K562 (cell line): ENCODE data around the gene AP4S1. TPM values are rescaled to one million over a fixed set of nuclear protein-coding genes. Genes with fewer than 3 reads are reported as not detected.

Experiments used
- ATAC-seq: fragments of 200-7000 bp; cut with Tn5 transposase; 3 replicates; pipeline ENCODE4 v1.9.1; 2020; ENCODE audit warnings: moderate library complexity
- BruUV-seq: library from RNA; stranded (reverse); fragments of 400-500 nt; replicated peaks from 2 replicates; lab custom pipeline; 2021; lab: Mats Ljungman, UMichigan
- CTCF ChIA-PET: fragments of 300-600 bp; formaldehyde crosslinking; extraction: SDS; loops from one replicate; lab custom pipeline; 2021; ENCODE audit warnings: low intra/inter-chr PET ratio; lab: Yijun Ruan, JAX
- POLR2A ChIA-PET: fragments of 300-600, 350-650 bp; sonication (Branson Sonifier 250); formaldehyde crosslinking; extraction: SDS; loops from one replicate; lab custom pipeline; 2021; ENCODE audit warnings: antibody characterized with exemption, inconsistent platforms; lab: Yijun Ruan, JAX
- DNase-seq, 4 experiments: peaks; one replicate each; pipeline versions ENCODE4 v3.0.0 to v3.0.0-alpha.2; 2011 to 2018; ENCODE audit warnings: low spot score in 3 of 4, mixed read lengths in 3 of 4; ENCODE audit errors: extremely low read depth in 1 of 4
- FAIRE-seq: peaks from 2 replicates; lab custom pipeline; 2011; peaks lifted over from hg19 to GRCh38; lab: Jason Lieb, UNC
- H2AFZ ChIP-seq: 2 replicates; pipeline ENCODE4 v1.6.0; 2011; ENCODE audit warnings: low read depth, low read length, control low read depth, inconsistent platforms
- H3K27ac ChIP-seq: fragments of 200-600 bp; 3 replicates; pipeline ENCODE4 v1.8.0; 2011; ENCODE audit warnings: low read depth, mild to moderate bottlenecking, control low read depth, inconsistent platforms, low read length, moderate library complexity, mixed read lengths; ENCODE audit errors: extremely low read depth
- H3K27me3 ChIP-seq, 2 experiments: fragments of 300-600 bp in 1 of 2; 2 replicates in 1 of 2; 3 replicates in 1 of 2; pipeline versions ENCODE4 v1.6.0 to v1.8.0; 2011; ENCODE audit warnings: inconsistent platforms in 2 of 2, low read length in 2 of 2, mild to moderate bottlenecking in 1 of 2, mixed read lengths in 1 of 2, moderate library complexity in 1 of 2; ENCODE audit not compliant: control insufficient read depth in 2 of 2, insufficient read depth in 2 of 2
- H3K36me3 ChIP-seq: fragments of 300-600 bp; 3 replicates; pipeline ENCODE4 v1.8.0; 2011; ENCODE audit warnings: mild to moderate bottlenecking, low read length, inconsistent platforms; ENCODE audit not compliant: control insufficient read depth, insufficient read depth
- H3K4me1 ChIP-seq, 2 experiments: fragments of 200-600 bp in 1 of 2; replicated peaks in 1 of 2; 2 replicates in 1 of 2; 3 replicates in 1 of 2; pipeline versions ENCODE4 v1.5.1 to v1.8.0; 2011; ENCODE audit warnings: inconsistent platforms in 2 of 2, low read length in 2 of 2, mild to moderate bottlenecking in 1 of 2, mixed read lengths in 1 of 2, moderate library complexity in 1 of 2; ENCODE audit not compliant: control insufficient read depth in 2 of 2, insufficient read depth in 2 of 2
- H3K4me2 ChIP-seq: 2 replicates; pipeline ENCODE4 v1.6.1; 2011; ENCODE audit warnings: low read length, control low read depth, inconsistent platforms, mixed read lengths; ENCODE audit not compliant: insufficient read depth
- H3K4me3 ChIP-seq: fragments of 200-600 bp; sonication (generic), shearing (Covaris generic); 2 replicates; pipeline ENCODE4 v1.5.1; 2016; ENCODE audit warnings: control low read depth, inconsistent platforms
- H3K79me2 ChIP-seq: fragments of 200-600 bp; 3 replicates; pipeline ENCODE4 v1.8.0; 2011; ENCODE audit warnings: low read length, inconsistent platforms; ENCODE audit not compliant: control insufficient read depth, insufficient read depth
- H3K9ac ChIP-seq, 2 experiments: 2 replicates each; pipeline versions ENCODE4 v1.6.0 to v1.6.1; 2011; ENCODE audit warnings: low read depth in 2 of 2, low read length in 2 of 2, control low read depth in 1 of 2, inconsistent platforms in 1 of 2, mild to moderate bottlenecking in 1 of 2, mixed read lengths in 1 of 2; ENCODE audit not compliant: insufficient read depth in 1 of 2
- H3K9me1 ChIP-seq: one replicate; pipeline ENCODE4 v1.6.0; 2011; ENCODE audit warnings: inconsistent platforms, mild to moderate bottlenecking, low read length, moderate library complexity; ENCODE audit not compliant: control insufficient read depth, insufficient read depth
- H3K9me3 ChIP-seq: replicated peaks from 2 replicates; pipeline ENCODE4 v1.5.1; 2011; ENCODE audit warnings: low read depth, low read length, inconsistent platforms; ENCODE audit not compliant: control insufficient read depth, insufficient read depth
- H4K20me1 ChIP-seq: replicated peaks from 2 replicates; pipeline ENCODE4 v1.6.1; 2011; ENCODE audit warnings: low read length, inconsistent platforms, mixed read lengths; ENCODE audit not compliant: control insufficient read depth, insufficient read depth
- CHD2 ChIP-seq: IDR thresholded peaks from 2 replicates; pipeline ENCODE4 v1.6.1; 2011; ENCODE audit warnings: low read depth, low read length
- CREB3 ChIP-seq: fragments of 450-650 bp; conservative IDR thresholded peaks from 2 replicates; pipeline ENCODE4 v1.6.1; 2016; ENCODE audit warnings: missing genetic modification characterization, low read depth, mild to moderate bottlenecking, missing compliant biosample characterization, moderate library complexity
- E2F5 ChIP-seq: sonication (generic); formaldehyde crosslinking; IDR thresholded peaks from 2 replicates; pipeline ENCODE4 v1.8.0; 2022; ENCODE audit warnings: mild to moderate bottlenecking, missing genetic modification reagents
- GTF3C2 ChIP-seq: IDR thresholded peaks from 3 replicates; pipeline ENCODE4 v1.6.1; 2011; ENCODE audit warnings: borderline replicate concordance, mild to moderate bottlenecking, moderate library complexity; ENCODE audit not compliant: insufficient read length; ENCODE audit errors: extremely low read depth
- KDM2B ChIP-seq: fragments of 250-450 bp; sonication (Bioruptor Pico); IDR thresholded peaks from 2 replicates; pipeline ENCODE4 v1.8.0; 2021; ENCODE audit warnings: mild to moderate bottlenecking, moderate library complexity
- ZNF41 ChIP-seq: fragments of 250-450 bp; sonication (Bioruptor Pico); conservative IDR thresholded peaks from 2 replicates; pipeline ENCODE4 v1.4.0; 2020; ENCODE audit warnings: mild to moderate bottlenecking
- WGBS: fragments of 100-300 bp; shearing (Covaris generic); methylation state at CpG from one replicate; pipeline ENCODE4 v1.1.6; 2016; ENCODE audit warnings: low coverage, mixed read lengths; ENCODE audit not compliant: insufficient coverage; ENCODE audit errors: missing lambda C conversion rate; 5-methylcytosine and 5-hydroxymethylcytosine counted together
- in situ Hi-C: fragments of 300-500 bp; cut with MboI; formaldehyde crosslinking; loops from 4 replicates; pipeline ENCODE4 v1.15.0; 2018; ENCODE audit warnings: inconsistent platforms, mixed read lengths
- intact Hi-C: fragments of 100-400 bp; cut with micrococcal nuclease; formaldehyde crosslinking; loops from 2 replicates; pipeline ENCODE4 v1.14.2; 2022
- polyA plus RNA-seq, 8 experiments: library from polyadenylated mRNA; depleted of rRNA in 4 of 8; stranded (reverse) in 5 of 8; unstranded in 3 of 8; fragments of >200 nt; fragmentation: Nextera tagmentation in 2 of 8; fragmentation: Illumina TruSeq in 1 of 8; extraction: Ambion mirVana in 2 of 8; extraction: Trizol in 1 of 8; gene quantifications; 2 replicates each; pipeline versions ENCODE4 v1.2.1 to v1.2.3, GENCODE V29; 2011 to 2014; ENCODE audit warnings: inconsistent platforms in 1 of 8, missing spikeins in 1 of 8
- total RNA-seq, 7 experiments: library from RNA; depleted of rRNA in 6 of 7; stranded (reverse); fragments of >200 nt in 6 of 7; fragmentation: Illumina TruSeq in 2 of 7; extraction: Trizol in 2 of 7; gene quantifications; 2 replicates each; pipeline versions ENCODE4 v1.2.1 to v1.2.3, GENCODE V29; 2011 to 2021; ENCODE audit warnings: low replicate concordance in 1 of 7
- TF ChIP-seq, protein P1 (sequence below), 3 experiments: fragments of 200-800 bp in 1 of 3; fragments of 250-450 bp in 1 of 3; fragments of 450-650 bp in 1 of 3; sonication (Bioruptor Pico) in 1 of 3; sonication (Bioruptor generic) in 1 of 3; formaldehyde crosslinking in 1 of 3; IDR thresholded peaks; 2 replicates each; pipeline versions ENCODE4 v1.6.1 to v1.8.0; 2016 to 2022; ENCODE audit warnings: mild to moderate bottlenecking in 2 of 3, missing genetic modification characterization in 2 of 3, missing compliant biosample characterization in 1 of 3, moderate library complexity in 1 of 3

The AP4S1 gene
- total and polyA plus RNA-seq, 9 of the 15 experiments (the other 6 are each of a cell fraction or from before 2014, with no cell fraction given) = 3.7 to 7.8 (median 5.9) TPM

DNA sequence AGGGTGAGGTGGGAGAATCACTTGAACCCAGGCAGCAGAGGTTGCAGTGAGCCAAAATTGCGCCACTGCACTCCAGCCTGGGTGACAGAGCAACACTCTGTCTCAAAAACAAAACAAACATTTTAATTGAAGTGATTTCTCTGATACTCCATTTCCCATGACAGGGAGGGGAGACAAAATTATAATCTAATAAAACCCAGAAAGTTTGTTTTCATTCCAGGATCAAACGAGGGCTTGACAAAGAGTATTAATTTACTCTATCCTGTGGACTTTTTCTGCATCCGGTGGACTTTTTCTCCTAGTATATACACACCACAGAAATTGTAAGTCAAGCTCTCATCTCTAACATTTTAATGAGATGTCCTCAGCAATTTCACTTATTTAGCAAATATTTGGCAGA, 14.5 kb upstream of the AP4S1 start:
- Histone ChIP-seq H3K4me1 (no peaks in the 10 kb centered on the region), H3K4me3 (no peak overlapping the region), H3K9ac (no peak overlapping the region), H2AFZ (no peak overlapping the region), H3K9me1 (no peaks in the 10 kb centered on the region), H4K20me1 (no peaks in the 10 kb centered on the region), H3K79me2 (peaks cover 97% of the 10 kb centered on the region), H3K9me3 (no peaks in the 10 kb centered on the region), H3K27me3 (no peaks in the 10 kb centered on the region), H3K36me3 (peaks cover 18% of the 10 kb centered on the region; the same call in 2 of the 3 replicates), H3K4me2 (no peak overlapping the region), H3K27ac (no peak overlapping the region)
- FAIRE-seq = no peak
- 76% methylated on average over 3 of the region's 3 CpGs for WGBS
- intact Hi-C loops (no loop called here), in situ Hi-C loops (no loop called here)
- TF ChIP-seq, protein P1, sequence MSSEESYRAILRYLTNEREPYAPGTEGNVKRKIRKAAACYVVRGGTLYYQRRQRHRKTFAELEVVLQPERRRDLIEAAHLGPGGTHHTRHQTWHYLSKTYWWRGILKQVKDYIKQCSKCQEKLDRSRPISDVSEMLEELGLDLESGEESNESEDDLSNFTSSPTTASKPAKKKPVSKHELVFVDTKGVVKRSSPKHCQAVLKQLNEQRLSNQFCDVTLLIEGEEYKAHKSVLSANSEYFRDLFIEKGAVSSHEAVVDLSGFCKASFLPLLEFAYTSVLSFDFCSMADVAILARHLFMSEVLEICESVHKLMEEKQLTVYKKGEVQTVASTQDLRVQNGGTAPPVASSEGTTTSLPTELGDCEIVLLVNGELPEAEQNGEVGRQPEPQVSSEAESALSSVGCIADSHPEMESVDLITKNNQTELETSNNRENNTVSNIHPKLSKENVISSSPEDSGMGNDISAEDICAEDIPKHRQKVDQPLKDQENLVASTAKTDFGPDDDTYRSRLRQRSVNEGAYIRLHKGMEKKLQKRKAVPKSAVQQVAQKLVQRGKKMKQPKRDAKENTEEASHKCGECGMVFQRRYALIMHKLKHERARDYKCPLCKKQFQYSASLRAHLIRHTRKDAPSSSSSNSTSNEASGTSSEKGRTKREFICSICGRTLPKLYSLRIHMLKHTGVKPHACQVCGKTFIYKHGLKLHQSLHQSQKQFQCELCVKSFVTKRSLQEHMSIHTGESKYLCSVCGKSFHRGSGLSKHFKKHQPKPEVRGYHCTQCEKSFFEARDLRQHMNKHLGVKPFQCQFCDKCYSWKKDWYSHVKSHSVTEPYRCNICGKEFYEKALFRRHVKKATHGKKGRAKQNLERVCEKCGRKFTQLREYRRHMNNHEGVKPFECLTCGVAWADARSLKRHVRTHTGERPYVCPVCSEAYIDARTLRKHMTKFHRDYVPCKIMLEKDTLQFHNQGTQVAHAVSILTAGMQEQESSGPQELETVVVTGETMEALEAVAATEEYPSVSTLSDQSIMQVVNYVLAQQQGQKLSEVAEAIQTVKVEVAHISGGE (CRISPR knock-in tag; IDR thresholded peaks at IDR 0.05) = no peak
- TF ChIP-seq ZNF41 (CRISPR knock-in tag) = no peak
- TF ChIP-seq E2F5 (CRISPR knock-in tag) = no peak
- TF ChIP-seq CREB3 (tag) = no peak
- no peak for TF ChIP-seq GTF3C2
- TF ChIP-seq KDM2B = no peak
- TF ChIP-seq CHD2 = no peak
- ChIA-PET CTCF (no interaction called here), POLR2A (interaction anchor here (0.6 to 1.2 kb wide), 3 partner anchors 8 to 15 kb away, joined by 3 to 4 read pairs (median 3); partner anchors contain the start of gene STRN3)
- DNase-seq = no peak
- no peak for ATAC-seq
- no TSS peak for BruUV-seq
